KMS-11 (cell line): ENCODE measurements around the gene PIK3CD.

Experiments used
- H2AFZ ChIP-seq: fragments of 200-600 bp; sonication (generic); 2 replicates; pipeline ENCODE4 v1.6.1; 2016; ENCODE audit warnings: antibody characterized with exemption, mixed run types, low read depth
- H3K27ac ChIP-seq: fragments of 200-600 bp; sonication (generic); 2 replicates; pipeline ENCODE4 v1.6.1; 2016; ENCODE audit warnings: mild to moderate bottlenecking, mixed run types
- H3K27me3 ChIP-seq: fragments of 200-600 bp; sonication (generic); 2 replicates; pipeline ENCODE4 v1.6.1; 2017; ENCODE audit warnings: mild to moderate bottlenecking, low read depth, mixed run types, moderate library complexity; ENCODE audit not compliant: insufficient read depth
- H3K36me3 ChIP-seq: fragments of 200-600 bp; sonication (generic); 2 replicates; pipeline ENCODE4 v1.6.1; 2017; ENCODE audit warnings: mild to moderate bottlenecking, mixed run types; ENCODE audit not compliant: insufficient read depth
- H3K4me1 ChIP-seq: fragments of 200-600 bp; sonication (generic); 2 replicates; pipeline ENCODE4 v1.6.1; 2016; ENCODE audit warnings: mild to moderate bottlenecking, low read depth, mixed run types; ENCODE audit not compliant: poor library complexity, severe bottlenecking
- H3K4me2 ChIP-seq: fragments of 200-600 bp; sonication (generic); 2 replicates; pipeline ENCODE4 v1.7.0; 2016; ENCODE audit warnings: mild to moderate bottlenecking, mixed run types
- H3K4me3 ChIP-seq: fragments of 200-600 bp; sonication (generic); IDR thresholded peaks from 2 replicates; pipeline ENCODE4 v1.6.1; 2017; ENCODE audit warnings: low read depth, low read length, mixed read lengths; ENCODE audit not compliant: insufficient read depth
- H3K79me2 ChIP-seq: fragments of 200-600 bp; sonication (generic); 2 replicates; pipeline ENCODE4 v1.6.1; 2016; ENCODE audit warnings: low read depth, mixed run types; ENCODE audit not compliant: insufficient read depth
- H3K9ac ChIP-seq: fragments of 200-600 bp; sonication (generic); 2 replicates; pipeline ENCODE4 v1.6.1; 2016; ENCODE audit warnings: mild to moderate bottlenecking, mixed run types
- H4K20me1 ChIP-seq: fragments of 200-600 bp; sonication (generic); 2 replicates; pipeline ENCODE4 v1.6.1; 2016; ENCODE audit warnings: mild to moderate bottlenecking, mixed run types; ENCODE audit not compliant: insufficient read depth
- TF ChIP-seq, protein P1 (sequence below): fragments of 200-600 bp; sonication (generic); conservative IDR thresholded peaks from 2 replicates; pipeline ENCODE4 v1.6.1; 2017; ENCODE audit warnings: low read depth, mild to moderate bottlenecking, antibody characterized with exemption, low read length, moderate library complexity, mixed read lengths

PIK3CD gene

GRCh38 chr1:9774712-9775679, 123.5 kb downstream of the PIK3CD start:
- no peaks in the 10 kb centered on the region for H4K20me1 ChIP-seq
- TF ChIP-seq, protein P1, sequence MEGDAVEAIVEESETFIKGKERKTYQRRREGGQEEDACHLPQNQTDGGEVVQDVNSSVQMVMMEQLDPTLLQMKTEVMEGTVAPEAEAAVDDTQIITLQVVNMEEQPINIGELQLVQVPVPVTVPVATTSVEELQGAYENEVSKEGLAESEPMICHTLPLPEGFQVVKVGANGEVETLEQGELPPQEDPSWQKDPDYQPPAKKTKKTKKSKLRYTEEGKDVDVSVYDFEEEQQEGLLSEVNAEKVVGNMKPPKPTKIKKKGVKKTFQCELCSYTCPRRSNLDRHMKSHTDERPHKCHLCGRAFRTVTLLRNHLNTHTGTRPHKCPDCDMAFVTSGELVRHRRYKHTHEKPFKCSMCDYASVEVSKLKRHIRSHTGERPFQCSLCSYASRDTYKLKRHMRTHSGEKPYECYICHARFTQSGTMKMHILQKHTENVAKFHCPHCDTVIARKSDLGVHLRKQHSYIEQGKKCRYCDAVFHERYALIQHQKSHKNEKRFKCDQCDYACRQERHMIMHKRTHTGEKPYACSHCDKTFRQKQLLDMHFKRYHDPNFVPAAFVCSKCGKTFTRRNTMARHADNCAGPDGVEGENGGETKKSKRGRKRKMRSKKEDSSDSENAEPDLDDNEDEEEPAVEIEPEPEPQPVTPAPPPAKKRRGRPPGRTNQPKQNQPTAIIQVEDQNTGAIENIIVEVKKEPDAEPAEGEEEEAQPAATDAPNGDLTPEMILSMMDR, result no peak
- H3K27me3 ChIP-seq, result no peaks in the 10 kb centered on the region
- H3K36me3 ChIP-seq, result no peaks in the 10 kb centered on the region; the same call in 1 of the 2 replicates
- H3K79me2 ChIP-seq, result no peaks in the 10 kb centered on the region; the same call in 1 of the 2 replicates
- H3K4me1 ChIP-seq, result peaks cover 15% of the 10 kb centered on the region
- no peak overlapping the region for H2AFZ ChIP-seq
- H3K4me2 ChIP-seq, result no peak overlapping the region
- no peak overlapping the region for H3K9ac ChIP-seq
- no peak overlapping the region for H3K27ac ChIP-seq
- H3K4me3 ChIP-seq, result no peak overlapping the region

GRCh38 chr1:9776685-9777084, 125.2 kb downstream of the PIK3CD start:
- Histone ChIP-seq H3K4me2 (no peak overlapping the region), H3K79me2 (peaks cover 4% of the 10 kb centered on the region; the same call in 1 of the 2 replicates), H4K20me1 (no peaks in the 10 kb centered on the region; the same call in 1 of the 2 replicates), H3K4me3 (no peak overlapping the region), H3K27ac (no peak overlapping the region), H3K36me3 (no peaks in the 10 kb centered on the region; the same call in 1 of the 2 replicates), H3K9ac (no peak overlapping the region), H2AFZ (no peak overlapping the region), H3K4me1 (peaks cover 16% of the 10 kb centered on the region), H3K27me3 (no peaks in the 10 kb centered on the region)
- TF ChIP-seq, protein P1, result no peak
